Measurements from ENCODE around the gene CCZ1B.
"Not testable (repeated sequence)": the region's sequence is repeated elsewhere in the genome, so short reads cannot be mapped to it uniquely, and the experiment has no call there.

DNA sequence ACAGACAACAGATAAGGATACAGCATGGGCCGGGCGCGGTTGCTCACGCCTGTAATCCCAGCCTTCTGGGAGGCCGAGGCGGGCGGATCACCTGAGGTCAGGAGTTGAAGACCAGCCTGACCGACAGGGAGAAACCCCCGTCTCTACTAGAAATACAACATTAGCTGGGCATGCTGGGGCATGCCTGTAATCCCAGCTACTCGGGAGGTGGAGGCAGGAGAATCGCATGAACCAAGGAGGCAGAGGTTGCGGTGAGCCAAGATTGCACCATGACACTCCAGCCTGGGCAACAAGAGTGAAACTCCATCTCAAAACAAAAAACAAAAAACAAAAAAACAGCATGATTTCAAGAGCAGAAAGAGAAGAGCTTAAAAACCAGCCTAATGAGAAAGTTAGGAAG, 38.1 kb upstream of the CCZ1B start:
- TF ChIP-seq, protein P1, sequence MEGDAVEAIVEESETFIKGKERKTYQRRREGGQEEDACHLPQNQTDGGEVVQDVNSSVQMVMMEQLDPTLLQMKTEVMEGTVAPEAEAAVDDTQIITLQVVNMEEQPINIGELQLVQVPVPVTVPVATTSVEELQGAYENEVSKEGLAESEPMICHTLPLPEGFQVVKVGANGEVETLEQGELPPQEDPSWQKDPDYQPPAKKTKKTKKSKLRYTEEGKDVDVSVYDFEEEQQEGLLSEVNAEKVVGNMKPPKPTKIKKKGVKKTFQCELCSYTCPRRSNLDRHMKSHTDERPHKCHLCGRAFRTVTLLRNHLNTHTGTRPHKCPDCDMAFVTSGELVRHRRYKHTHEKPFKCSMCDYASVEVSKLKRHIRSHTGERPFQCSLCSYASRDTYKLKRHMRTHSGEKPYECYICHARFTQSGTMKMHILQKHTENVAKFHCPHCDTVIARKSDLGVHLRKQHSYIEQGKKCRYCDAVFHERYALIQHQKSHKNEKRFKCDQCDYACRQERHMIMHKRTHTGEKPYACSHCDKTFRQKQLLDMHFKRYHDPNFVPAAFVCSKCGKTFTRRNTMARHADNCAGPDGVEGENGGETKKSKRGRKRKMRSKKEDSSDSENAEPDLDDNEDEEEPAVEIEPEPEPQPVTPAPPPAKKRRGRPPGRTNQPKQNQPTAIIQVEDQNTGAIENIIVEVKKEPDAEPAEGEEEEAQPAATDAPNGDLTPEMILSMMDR (IDR thresholded peaks at IDR 0.05) = not testable (repeated sequence)
- not testable (repeated sequence) for TF ChIP-seq MYC (IDR thresholded peaks at IDR 0.05; ENCODE audit: borderline replicate concordance, low read length); KDM1A (IDR thresholded peaks at IDR 0.05; ENCODE audit: low read depth); EP300 (IDR thresholded peaks at IDR 0.05); HOXA7 (CRISPR knock-in tag; IDR thresholded peaks at IDR 0.05); POLR2A (IDR thresholded peaks at IDR 0.05; ENCODE audit: low read length); FOSB (CRISPR knock-in tag; IDR thresholded peaks at IDR 0.05); CEBPB (IDR thresholded peaks at IDR 0.05); JUNB (IDR thresholded peaks at IDR 0.05)
- TF ChIP-seq, protein P2, sequence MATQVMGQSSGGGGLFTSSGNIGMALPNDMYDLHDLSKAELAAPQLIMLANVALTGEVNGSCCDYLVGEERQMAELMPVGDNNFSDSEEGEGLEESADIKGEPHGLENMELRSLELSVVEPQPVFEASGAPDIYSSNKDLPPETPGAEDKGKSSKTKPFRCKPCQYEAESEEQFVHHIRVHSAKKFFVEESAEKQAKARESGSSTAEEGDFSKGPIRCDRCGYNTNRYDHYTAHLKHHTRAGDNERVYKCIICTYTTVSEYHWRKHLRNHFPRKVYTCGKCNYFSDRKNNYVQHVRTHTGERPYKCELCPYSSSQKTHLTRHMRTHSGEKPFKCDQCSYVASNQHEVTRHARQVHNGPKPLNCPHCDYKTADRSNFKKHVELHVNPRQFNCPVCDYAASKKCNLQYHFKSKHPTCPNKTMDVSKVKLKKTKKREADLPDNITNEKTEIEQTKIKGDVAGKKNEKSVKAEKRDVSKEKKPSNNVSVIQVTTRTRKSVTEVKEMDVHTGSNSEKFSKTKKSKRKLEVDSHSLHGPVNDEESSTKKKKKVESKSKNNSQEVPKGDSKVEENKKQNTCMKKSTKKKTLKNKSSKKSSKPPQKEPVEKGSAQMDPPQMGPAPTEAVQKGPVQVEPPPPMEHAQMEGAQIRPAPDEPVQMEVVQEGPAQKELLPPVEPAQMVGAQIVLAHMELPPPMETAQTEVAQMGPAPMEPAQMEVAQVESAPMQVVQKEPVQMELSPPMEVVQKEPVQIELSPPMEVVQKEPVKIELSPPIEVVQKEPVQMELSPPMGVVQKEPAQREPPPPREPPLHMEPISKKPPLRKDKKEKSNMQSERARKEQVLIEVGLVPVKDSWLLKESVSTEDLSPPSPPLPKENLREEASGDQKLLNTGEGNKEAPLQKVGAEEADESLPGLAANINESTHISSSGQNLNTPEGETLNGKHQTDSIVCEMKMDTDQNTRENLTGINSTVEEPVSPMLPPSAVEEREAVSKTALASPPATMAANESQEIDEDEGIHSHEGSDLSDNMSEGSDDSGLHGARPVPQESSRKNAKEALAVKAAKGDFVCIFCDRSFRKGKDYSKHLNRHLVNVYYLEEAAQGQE (IDR thresholded peaks at IDR 0.05) = not testable (repeated sequence)
- TF ChIP-seq, protein P3, sequence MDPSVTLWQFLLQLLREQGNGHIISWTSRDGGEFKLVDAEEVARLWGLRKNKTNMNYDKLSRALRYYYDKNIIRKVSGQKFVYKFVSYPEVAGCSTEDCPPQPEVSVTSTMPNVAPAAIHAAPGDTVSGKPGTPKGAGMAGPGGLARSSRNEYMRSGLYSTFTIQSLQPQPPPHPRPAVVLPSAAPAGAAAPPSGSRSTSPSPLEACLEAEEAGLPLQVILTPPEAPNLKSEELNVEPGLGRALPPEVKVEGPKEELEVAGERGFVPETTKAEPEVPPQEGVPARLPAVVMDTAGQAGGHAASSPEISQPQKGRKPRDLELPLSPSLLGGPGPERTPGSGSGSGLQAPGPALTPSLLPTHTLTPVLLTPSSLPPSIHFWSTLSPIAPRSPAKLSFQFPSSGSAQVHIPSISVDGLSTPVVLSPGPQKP (IDR thresholded peaks at IDR 0.05; ENCODE audit: low read depth, low read length) = not testable (repeated sequence)
- TF ChIP-seq, protein P4, sequence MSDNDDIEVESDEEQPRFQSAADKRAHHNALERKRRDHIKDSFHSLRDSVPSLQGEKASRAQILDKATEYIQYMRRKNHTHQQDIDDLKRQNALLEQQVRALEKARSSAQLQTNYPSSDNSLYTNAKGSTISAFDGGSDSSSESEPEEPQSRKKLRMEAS (IDR thresholded peaks at IDR 0.05) = not testable (repeated sequence)
- TF ChIP-seq, protein P5, sequence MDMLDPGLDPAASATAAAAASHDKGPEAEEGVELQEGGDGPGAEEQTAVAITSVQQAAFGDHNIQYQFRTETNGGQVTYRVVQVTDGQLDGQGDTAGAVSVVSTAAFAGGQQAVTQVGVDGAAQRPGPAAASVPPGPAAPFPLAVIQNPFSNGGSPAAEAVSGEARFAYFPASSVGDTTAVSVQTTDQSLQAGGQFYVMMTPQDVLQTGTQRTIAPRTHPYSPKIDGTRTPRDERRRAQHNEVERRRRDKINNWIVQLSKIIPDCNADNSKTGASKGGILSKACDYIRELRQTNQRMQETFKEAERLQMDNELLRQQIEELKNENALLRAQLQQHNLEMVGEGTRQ (IDR thresholded peaks at IDR 0.05) = not testable (repeated sequence)
